ENCODE data around the gene USP3. TPM values are rescaled to one million over a fixed set of nuclear protein-coding genes. Genes with fewer than 3 reads are reported as not detected.
"Not testable (repeated sequence)": the region's sequence is repeated elsewhere in the genome, so short reads cannot be mapped to it uniquely, and the experiment has no call there.

The USP3 gene
- total RNA-seq, 1 experiment from 2014 or later, result 24.2 TPM

- in situ Hi-C loops (cut with HindIII; ENCODE audit: low pct_unique_long_range_greater_than_20kb, low sequenced_read_pairs), result no loop called here
These were observed 101.4 kb downstream of the USP3 start for GRCh38 chr15:63605816-63606215.

GRCh38 chr15:63606308-63606707 lies 101.9 kb downstream of the USP3 start:
- in situ Hi-C loops (cut with HindIII; ENCODE audit: low pct_unique_long_range_greater_than_20kb, low sequenced_read_pairs), result no loop called here
- no peak for DNase-seq (ENCODE audit: low read depth, low spot score)

More at GRCh38 chr15:63605816-63606215, 101.4 kb downstream of the USP3 start:
- DNase-seq (ENCODE audit: low read depth, low spot score), result no peak

GRCh38 chr15:63608989-63609388 lies 104.6 kb downstream of the USP3 start:
- in situ Hi-C loops (cut with HindIII; ENCODE audit: low pct_unique_long_range_greater_than_20kb, low sequenced_read_pairs), result no loop called here

GRCh38 chr15:63609448-63609847 lies 105.1 kb downstream of the USP3 start:
- DNase-seq (ENCODE audit: low read depth, low spot score), result no peak
- in situ Hi-C loops (cut with HindIII; ENCODE audit: low pct_unique_long_range_greater_than_20kb, low sequenced_read_pairs), result no loop called here

More at GRCh38 chr15:63608989-63609388, 104.6 kb downstream of the USP3 start:
- DNase-seq (ENCODE audit: low read depth, low spot score), result no peak

- in situ Hi-C loops (cut with HindIII; ENCODE audit: low pct_unique_long_range_greater_than_20kb, low sequenced_read_pairs), result no loop called here
- DNase-seq (ENCODE audit: low read depth, low spot score), result peak; percentile 92
These were observed 105.9 kb downstream of the USP3 start for GRCh38 chr15:63610209-63610841.

- in situ Hi-C loops (cut with HindIII; ENCODE audit: low pct_unique_long_range_greater_than_20kb, low sequenced_read_pairs), result no loop called here
- DNase-seq (ENCODE audit: low read depth, low spot score), result no peak
These were observed 106.8 kb downstream of the USP3 start for GRCh38 chr15:63611177-63611576.

GRCh38 chr15:63612300-63612699 lies 107.9 kb downstream of the USP3 start:
- no peak for DNase-seq (ENCODE audit: low read depth, low spot score)
- in situ Hi-C loops (cut with HindIII; ENCODE audit: low pct_unique_long_range_greater_than_20kb, low sequenced_read_pairs), result no loop called here

- in situ Hi-C loops (cut with HindIII; ENCODE audit: low pct_unique_long_range_greater_than_20kb, low sequenced_read_pairs), result no loop called here
- DNase-seq (ENCODE audit: low read depth, low spot score), result no peak
These were observed 111.5 kb downstream of the USP3 start for GRCh38 chr15:63615935-63616334.

- in situ Hi-C loops (cut with HindIII; ENCODE audit: low pct_unique_long_range_greater_than_20kb, low sequenced_read_pairs); DNase-seq (ENCODE audit: low read depth, low spot score): not testable (repeated sequence)
These were observed 112.8 kb downstream of the USP3 start for GRCh38 chr15:63617147-63617546.

GRCh38 chr15:63617627-63618026 lies 113.2 kb downstream of the USP3 start:
- in situ Hi-C loops (cut with HindIII; ENCODE audit: low pct_unique_long_range_greater_than_20kb, low sequenced_read_pairs); DNase-seq (ENCODE audit: low read depth, low spot score): not testable (repeated sequence)

- in situ Hi-C loops (cut with HindIII; ENCODE audit: low pct_unique_long_range_greater_than_20kb, low sequenced_read_pairs); DNase-seq (ENCODE audit: low read depth, low spot score): not testable (repeated sequence)
These were observed 116.4 kb downstream of the USP3 start for GRCh38 chr15:63620760-63621159.

- in situ Hi-C loops (cut with HindIII; ENCODE audit: low pct_unique_long_range_greater_than_20kb, low sequenced_read_pairs), result no loop called here
- DNase-seq (ENCODE audit: low read depth, low spot score), result no peak
These were observed 119.0 kb downstream of the USP3 start for GRCh38 chr15:63623232-63623969.

- DNase-seq (ENCODE audit: low read depth, low spot score), result no peak
- in situ Hi-C loops (cut with HindIII; ENCODE audit: low pct_unique_long_range_greater_than_20kb, low sequenced_read_pairs), result no loop called here
These were observed 122.6 kb downstream of the USP3 start for GRCh38 chr15:63626955-63627354.

- DNase-seq (ENCODE audit: low read depth, low spot score), result peak; percentile 87
- in situ Hi-C loops (cut with HindIII; ENCODE audit: low pct_unique_long_range_greater_than_20kb, low sequenced_read_pairs), result no loop called here
These were observed 123.9 kb downstream of the USP3 start for GRCh38 chr15:63628123-63628822.

- in situ Hi-C loops (cut with HindIII; ENCODE audit: low pct_unique_long_range_greater_than_20kb, low sequenced_read_pairs), result loop anchor here (10.0 kb wide), 1 partner anchor 55 kb away; no protein-coding TSS in a partner anchor
- DNase-seq (ENCODE audit: low read depth, low spot score), result no peak
These were observed 125.8 kb downstream of the USP3 start for GRCh38 chr15:63630036-63630751.

GRCh38 chr15:63633312-63633711 lies 128.9 kb downstream of the USP3 start:
- in situ Hi-C loops (cut with HindIII; ENCODE audit: low pct_unique_long_range_greater_than_20kb, low sequenced_read_pairs), result loop anchor here (10.0 kb wide), 1 partner anchor 51 kb away; no protein-coding TSS in a partner anchor
- no peak for DNase-seq (ENCODE audit: low read depth, low spot score)

GRCh38 chr15:63634154-63634553 lies 129.8 kb downstream of the USP3 start:
- in situ Hi-C loops (cut with HindIII; ENCODE audit: low pct_unique_long_range_greater_than_20kb, low sequenced_read_pairs), result loop anchor here (10.0 kb wide), 1 partner anchor 51 kb away; no protein-coding TSS in a partner anchor
- DNase-seq (ENCODE audit: low read depth, low spot score), result no peak
